Caco-2 (cell line): Measurements from ENCODE around the gene CDC42BPA. TPM values are rescaled to one million over a fixed set of nuclear protein-coding genes. Genes with fewer than 3 reads are reported as not detected.
A peak's percentile ranks its signal among the peaks of the same experiment; 100 is the strongest.

Source experiments
- BruUV-seq: library from RNA; stranded (reverse); fragments of 400-500 nt; replicated peaks from 2 replicates; lab custom pipeline; 2021; lab: Mats Ljungman, UMichigan
- CTCF ChIA-PET: fragments of 300-600 bp; sonication (Branson Sonifier 250); formaldehyde crosslinking; loops from one replicate; lab custom pipeline; 2022; ENCODE audit warnings: antibody characterized with exemption; lab: Charles Lee
- POLR2A ChIA-PET: fragments of 300-600 bp; sonication (Branson Sonifier 250); formaldehyde crosslinking; loops from one replicate; lab custom pipeline; 2022; ENCODE audit warnings: antibody characterized with exemption; lab: Charles Lee
- DNase-seq, 2 experiments: peaks; one replicate each; pipeline versions ENCODE4 v3.0.0 to v3.0.0-alpha.2; 2020 to 2022
- H3K27me3 ChIP-seq: replicated peaks from 2 replicates; pipeline ENCODE4 v1.6.0; 2011; ENCODE audit warnings: low read length; ENCODE audit not compliant: control insufficient read depth, insufficient read depth
- H3K36me3 ChIP-seq: 2 replicates; pipeline ENCODE4 v1.5.1; 2011; ENCODE audit warnings: low read length; ENCODE audit not compliant: control insufficient read depth, insufficient read depth
- H3K4me1 ChIP-seq: fragments of 250-450 bp; sonication (Bioruptor Pico); 2 replicates; pipeline ENCODE4 v1.5.1; 2020; ENCODE audit warnings: mild to moderate bottlenecking
- H3K4me3 ChIP-seq: 2 replicates; pipeline ENCODE4 v1.5.1; 2011; ENCODE audit warnings: low read depth, mild to moderate bottlenecking, control low read depth, low read length
- H3K9me3 ChIP-seq: fragments of 250-450 bp; sonication (Bioruptor Pico); 2 replicates; pipeline ENCODE4 v1.5.1; 2020; ENCODE audit warnings: mild to moderate bottlenecking, moderate library complexity
- H3K27ac Mint-ChIP-seq: one replicate; pipeline ENCODE4 v1.8.0; 2022; ENCODE audit warnings: mixed read lengths; ENCODE audit not compliant: unreplicated experiment
- H3K27me3 Mint-ChIP-seq: one replicate; pipeline ENCODE4 v1.8.0; 2022; ENCODE audit warnings: mixed read lengths; ENCODE audit not compliant: insufficient read depth, unreplicated experiment
- H3K36me3 Mint-ChIP-seq: one replicate; pipeline ENCODE4 v1.8.0; 2022; ENCODE audit warnings: mild to moderate bottlenecking, mixed read lengths; ENCODE audit not compliant: insufficient read depth, unreplicated experiment
- H3K4me1 Mint-ChIP-seq: one replicate; pipeline ENCODE4 v1.8.0; 2022; ENCODE audit warnings: low read depth, mixed read lengths; ENCODE audit not compliant: unreplicated experiment
- H3K4me3 Mint-ChIP-seq: one replicate; pipeline ENCODE4 v1.8.0; 2022; ENCODE audit warnings: mild to moderate bottlenecking, moderate library complexity, mixed read lengths; ENCODE audit not compliant: unreplicated experiment
- H3K9me3 Mint-ChIP-seq: one replicate; pipeline ENCODE4 v1.8.0; 2022; ENCODE audit warnings: mixed read lengths; ENCODE audit not compliant: unreplicated experiment
- CTCF ChIP-seq, 2 experiments: fragments of 200-600 bp in 1 of 2; IDR thresholded peaks; 1 replicate in 1 of 2; 2 replicates in 1 of 2; pipeline versions ENCODE4 v1.5.1 to v1.8.0; 2011 to 2022; ENCODE audit warnings: antibody characterized with exemption in 1 of 2, control low read depth in 1 of 2, inconsistent platforms in 1 of 2, low read depth in 1 of 2, low read length in 1 of 2, mild to moderate bottlenecking in 1 of 2, moderate library complexity in 1 of 2; ENCODE audit not compliant: insufficient read depth in 1 of 2, severe bottlenecking in 1 of 2, unreplicated experiment in 1 of 2
- intact Hi-C: fragments of 100-400 bp; cut with micrococcal nuclease; formaldehyde crosslinking; loops from one replicate; pipeline ENCODE4 v1.10.0; 2022; ENCODE audit not compliant: unreplicated experiment
- total RNA-seq: library from RNA; stranded (reverse); gene quantifications from 2 replicates; pipeline ENCODE4 v1.2.3, GENCODE V29; 2022

CDC42BPA gene
- total RNA-seq, 1 experiment from 2014 or later: 38.3 TPM

GRCh38 chr1:226946285-226946684 is 372.0 kb downstream of the CDC42BPA start:
- H3K27me3 Mint-ChIP-seq: no peaks in the 10 kb centered on the region
- peak overlapping the region; percentile 94 for H3K27ac Mint-ChIP-seq
- peaks cover 40% of the 10 kb centered on the region for H3K4me1 Mint-ChIP-seq
- intact Hi-C loops: loop anchor here (5.0 kb wide), 1 partner anchor 41 kb away; no protein-coding TSS in a partner anchor
- peaks cover 15% of the 10 kb centered on the region for H3K36me3 Mint-ChIP-seq
- Histone ChIP-seq H3K4me3 (no peak overlapping the region), H3K36me3 (no peaks in the 10 kb centered on the region), H3K27me3 (no peaks in the 10 kb centered on the region), H3K4me1 (peaks cover 28% of the 10 kb centered on the region), H3K9me3 (no peaks in the 10 kb centered on the region)
- ChIA-PET CTCF (no interaction called here), POLR2A (interaction anchor here (0.5 to 1.1 kb wide), 2 partner anchors 293 to 580 kb away, joined by 3 read pairs; no protein-coding TSS in a partner anchor)
- peak overlapping the region; percentile 42 for H3K4me3 Mint-ChIP-seq
- BruUV-seq: no TSS peak
- TF ChIP-seq CTCF (IDR thresholded peaks at IDR 0.05; ENCODE audit: insufficient read depth in 1 of 2, low read depth in 1 of 2, low read length in 1 of 2, severe bottlenecking in 1 of 2, unreplicated experiment in 1 of 2): no peak
- H3K9me3 Mint-ChIP-seq: no peaks in the 10 kb centered on the region
- DNase-seq: no peak

- peaks cover 31% of the 10 kb centered on the region for H3K4me1 ChIP-seq
- no peak for DNase-seq
- peak overlapping the region; percentile 94 for H3K27ac Mint-ChIP-seq
- no peaks in the 10 kb centered on the region for H3K27me3 Mint-ChIP-seq
- peaks cover 44% of the 10 kb centered on the region for H3K4me1 Mint-ChIP-seq
- H3K36me3 ChIP-seq: no peaks in the 10 kb centered on the region
- H3K4me3 Mint-ChIP-seq: peak overlapping the region; percentile 77
- BruUV-seq: no TSS peak
- no peaks in the 10 kb centered on the region for H3K9me3 Mint-ChIP-seq
- no peaks in the 10 kb centered on the region for H3K27me3 ChIP-seq
- CTCF ChIA-PET: interaction anchor here (0.8 kb wide), 1 partner anchor 168 kb away, joined by 4 read pairs; no protein-coding TSS in a partner anchor
- H3K9me3 ChIP-seq: no peaks in the 10 kb centered on the region
- no peak for TF ChIP-seq CTCF (IDR thresholded peaks at IDR 0.05; ENCODE audit: insufficient read depth in 1 of 2, low read depth in 1 of 2, low read length in 1 of 2, severe bottlenecking in 1 of 2, unreplicated experiment in 1 of 2)
- peak overlapping the region; percentile 9; the same call in 1 of the 2 replicates for H3K4me3 ChIP-seq
- POLR2A ChIA-PET: interaction anchor here (0.5 to 1.1 kb wide), 2 partner anchors 292 to 580 kb away, joined by 3 read pairs; no protein-coding TSS in a partner anchor
- intact Hi-C loops: loop anchor here (5.0 kb wide), 1 partner anchor 41 kb away; no protein-coding TSS in a partner anchor
- H3K36me3 Mint-ChIP-seq: peaks cover 19% of the 10 kb centered on the region
Measured at GRCh38 chr1:226945858-226946245, 372.4 kb downstream of the CDC42BPA start.

DNA sequence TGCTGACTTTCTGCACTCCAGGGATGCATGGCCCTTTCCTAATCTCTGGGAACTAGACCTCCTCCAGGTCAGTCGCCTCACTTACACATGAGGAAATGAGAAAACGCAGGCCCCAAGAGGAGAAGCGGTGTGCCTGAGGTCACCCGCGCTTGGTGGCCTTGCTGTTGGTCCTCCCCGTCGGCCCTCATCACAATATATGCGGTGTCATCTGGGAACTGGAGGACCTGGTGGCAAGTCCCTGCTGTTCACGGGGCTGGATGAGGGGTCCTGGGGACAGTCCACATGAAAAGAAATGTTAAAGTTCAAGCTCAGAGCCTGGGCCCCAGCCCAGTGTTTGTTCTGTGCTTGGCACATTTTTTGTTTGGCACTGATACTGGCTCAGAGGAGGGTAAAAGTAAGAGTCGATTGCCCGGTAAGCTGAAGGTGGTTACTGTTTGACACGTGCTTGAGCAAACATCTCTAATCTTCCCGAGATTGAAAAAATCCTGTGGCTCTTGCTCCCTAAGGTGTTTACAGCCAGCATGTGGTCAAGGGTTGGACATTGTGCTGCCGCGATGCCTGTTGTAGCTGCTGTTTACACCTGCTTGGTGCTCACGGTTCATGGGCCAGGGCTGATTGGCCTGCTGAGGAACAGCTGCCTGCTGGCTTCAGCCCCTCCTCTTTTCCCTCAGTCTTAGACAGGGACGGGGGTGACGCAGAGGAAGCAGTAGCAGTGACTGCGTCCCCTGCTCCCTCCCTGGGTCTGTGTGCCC is 373.0 kb downstream of the CDC42BPA start:
- no peaks in the 10 kb centered on the region for H3K9me3 Mint-ChIP-seq
- peak; percentile 79 to 90 for DNase-seq
- CTCF ChIA-PET: interaction anchor here (0.8 kb wide), 1 partner anchor 169 kb away, joined by 4 read pairs; no protein-coding TSS in a partner anchor
- peaks cover 32% of the 10 kb centered on the region for H3K4me1 ChIP-seq
- peaks cover 47% of the 10 kb centered on the region for H3K4me1 Mint-ChIP-seq
- POLR2A ChIA-PET: interaction anchor here (0.5 to 1.1 kb wide), 2 partner anchors 292 to 579 kb away, joined by 3 read pairs; no protein-coding TSS in a partner anchor
- no peaks in the 10 kb centered on the region for H3K27me3 ChIP-seq
- intact Hi-C loops: loop anchor here (5.0 kb wide), 1 partner anchor 42 kb away; no protein-coding TSS in a partner anchor
- H3K36me3 ChIP-seq: no peaks in the 10 kb centered on the region
- peak overlapping the region; percentile 77 for H3K4me3 Mint-ChIP-seq
- H3K4me3 ChIP-seq: peak overlapping the region; percentile 16
- no peak for TF ChIP-seq CTCF (IDR thresholded peaks at IDR 0.05; ENCODE audit: insufficient read depth in 1 of 2, low read depth in 1 of 2, low read length in 1 of 2, severe bottlenecking in 1 of 2, unreplicated experiment in 1 of 2)
- H3K36me3 Mint-ChIP-seq: peaks cover 25% of the 10 kb centered on the region
- H3K27ac Mint-ChIP-seq: peak overlapping the region; percentile 94
- H3K9me3 ChIP-seq: no peaks in the 10 kb centered on the region
- no TSS peak for BruUV-seq
- no peaks in the 10 kb centered on the region for H3K27me3 Mint-ChIP-seq
